Upper lobe of left lung (tissue), 4 donors: ENCODE measurements around the gene ZSCAN21.

Source experiments
- CTCF ChIP-seq, 6 experiments: fragments of 450-650 bp in 4 of 6; fragments of 200-600 bp in 2 of 6; sonication (generic) in 2 of 6; IDR thresholded peaks; one replicate each; pipeline ENCODE4 v1.5.1; 2016 to 2019; ENCODE audit warnings: antibody characterized with exemption in 6 of 6
- EP300 ChIP-seq, 4 donors: sonication (generic); formaldehyde crosslinking; IDR thresholded peaks; one replicate each; pipeline ENCODE4 v1.5.1; 2017; ENCODE audit warnings: antibody characterized with exemption in 4 of 4, control low read depth in 2 of 4
- POLR2A ChIP-seq, 4 donors: fragments of 450-650 bp; IDR thresholded peaks; one replicate each; pipeline ENCODE4 v1.5.1; 2016 to 2017; ENCODE audit warnings: antibody characterized with exemption in 4 of 4, mild to moderate bottlenecking in 2 of 4
- POLR2AphosphoS5 ChIP-seq, 2 donors: sonication (generic); formaldehyde crosslinking; IDR thresholded peaks; one replicate each; pipeline ENCODE4 v1.5.1; 2017; ENCODE audit warnings: antibody characterized with exemption in 2 of 2

GRCh38 chr7:100107125-100107737 is 57.7 kb downstream of the ZSCAN21 start:
- TF ChIP-seq CTCF (IDR thresholded peaks at IDR 0.05): no peak
- TF ChIP-seq POLR2AphosphoS5 (IDR thresholded peaks at IDR 0.05): no peak
- TF ChIP-seq POLR2A (IDR thresholded peaks at IDR 0.05): no peak
- TF ChIP-seq EP300 (IDR thresholded peaks at IDR 0.05): no peak
